ENCODE results near the gene FOXD1.
A peak's percentile ranks its signal among the peaks of the same experiment; 100 is the strongest.

DNA sequence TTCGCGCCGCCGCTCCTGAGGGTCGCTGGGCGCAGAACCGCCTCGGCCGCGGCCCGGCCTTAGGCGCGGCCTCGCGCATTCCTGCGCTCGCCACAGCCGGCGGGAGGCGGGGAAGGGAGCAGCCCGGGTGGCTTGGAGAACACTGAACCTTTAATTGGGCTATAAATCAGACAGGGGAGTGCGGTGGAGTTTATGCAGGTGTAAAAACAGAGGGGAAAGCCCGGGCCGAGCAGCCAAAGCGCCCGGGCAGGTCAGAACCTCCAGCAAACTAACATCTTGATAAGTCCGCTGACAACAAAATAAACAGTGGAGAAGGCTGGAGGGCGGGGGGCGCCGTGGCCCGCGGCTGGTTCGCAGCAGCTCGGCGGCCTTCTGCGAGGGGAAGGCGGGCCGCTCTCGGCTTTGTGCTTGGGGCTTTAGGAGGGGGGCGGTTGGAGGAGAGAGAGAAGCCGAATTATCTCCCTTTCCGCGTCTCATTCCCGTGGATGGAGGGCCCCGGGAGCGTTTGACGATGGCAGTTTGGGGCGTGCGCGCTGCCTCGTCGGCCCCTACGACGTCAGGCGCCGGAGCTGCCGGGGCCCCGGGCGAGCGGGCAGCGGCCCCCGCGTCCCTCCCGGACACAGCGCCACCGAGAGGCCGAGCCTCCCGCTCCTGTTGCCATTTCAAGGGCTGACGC, 11.3 kb downstream of the FOXD1 start:
- TF ChIP-seq, protein P1, sequence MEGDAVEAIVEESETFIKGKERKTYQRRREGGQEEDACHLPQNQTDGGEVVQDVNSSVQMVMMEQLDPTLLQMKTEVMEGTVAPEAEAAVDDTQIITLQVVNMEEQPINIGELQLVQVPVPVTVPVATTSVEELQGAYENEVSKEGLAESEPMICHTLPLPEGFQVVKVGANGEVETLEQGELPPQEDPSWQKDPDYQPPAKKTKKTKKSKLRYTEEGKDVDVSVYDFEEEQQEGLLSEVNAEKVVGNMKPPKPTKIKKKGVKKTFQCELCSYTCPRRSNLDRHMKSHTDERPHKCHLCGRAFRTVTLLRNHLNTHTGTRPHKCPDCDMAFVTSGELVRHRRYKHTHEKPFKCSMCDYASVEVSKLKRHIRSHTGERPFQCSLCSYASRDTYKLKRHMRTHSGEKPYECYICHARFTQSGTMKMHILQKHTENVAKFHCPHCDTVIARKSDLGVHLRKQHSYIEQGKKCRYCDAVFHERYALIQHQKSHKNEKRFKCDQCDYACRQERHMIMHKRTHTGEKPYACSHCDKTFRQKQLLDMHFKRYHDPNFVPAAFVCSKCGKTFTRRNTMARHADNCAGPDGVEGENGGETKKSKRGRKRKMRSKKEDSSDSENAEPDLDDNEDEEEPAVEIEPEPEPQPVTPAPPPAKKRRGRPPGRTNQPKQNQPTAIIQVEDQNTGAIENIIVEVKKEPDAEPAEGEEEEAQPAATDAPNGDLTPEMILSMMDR (IDR thresholded peaks at IDR 0.05; ENCODE audit: poor library complexity, severe bottlenecking) = no peak
- TF ChIP-seq EP300 (conservative IDR thresholded peaks at IDR 0.05; ENCODE audit: poor library complexity, severe bottlenecking) = no peak
- TF ChIP-seq EZH2 (IDR thresholded peaks at IDR 0.05; ENCODE audit: borderline replicate concordance, insufficient read depth, low read length, poor library complexity, severe bottlenecking) = peak; percentile 100
- TF ChIP-seq POLR2AphosphoS5 (IDR thresholded peaks at IDR 0.05) = no peak
- TF ChIP-seq MXI1 (conservative IDR thresholded peaks at IDR 0.05; ENCODE audit: poor library complexity, severe bottlenecking) = no peak

Data from neural cell (in vitro differentiated cells).